ENCODE measurements around the gene EPRS1. TPM values are rescaled to one million over a fixed set of nuclear protein-coding genes. Genes with fewer than 3 reads are reported as not detected.

EPRS1 gene
- polyA plus RNA-seq, 3 donors, result 9.3 to 27.6 (median 21.1) TPM

- Histone ChIP-seq H3K27ac (ENCODE audit: low read depth in 1 of 2, low read length in 2 of 2) (no peak overlapping the region), H3K9ac (ENCODE audit: insufficient read depth, low read length, poor library complexity, severe bottlenecking) (no peak overlapping the region), H3K4me3 (replicated peaks in 1 of 3; ENCODE audit: low read depth in 2 of 3, low read length in 3 of 3) (no peak overlapping the region), H3K9me3 (replicated peaks in 1 of 2; ENCODE audit: control insufficient read depth in 1 of 2, insufficient read depth in 1 of 2, low read length in 2 of 2) (no peaks in the 10 kb centered on the region), H3K27me3 (ENCODE audit: control insufficient read depth in 2 of 2, insufficient read depth in 2 of 2, low read length in 2 of 2) (no peaks in the 10 kb centered on the region), H3K36me3 (replicated peaks in 1 of 2; ENCODE audit: control insufficient read depth in 1 of 2, insufficient read depth in 2 of 2, low read length in 2 of 2) (no peaks in the 10 kb centered on the region), H3K4me2 (replicated peaks; ENCODE audit: extremely low read depth, low read length, poor library complexity, severe bottlenecking) (no peak overlapping the region), H2AFZ (ENCODE audit: insufficient read depth, low read depth, low read length, poor library complexity, severe bottlenecking) (no peak overlapping the region), H3K79me2 (ENCODE audit: insufficient read depth, low read length) (peaks cover 6% of the 10 kb centered on the region), H4K20me1 (ENCODE audit: insufficient read depth, low read length) (no peaks in the 10 kb centered on the region), H3K4me1 (ENCODE audit: control insufficient read depth in 1 of 2, insufficient read depth in 2 of 2, low read length in 2 of 2) (peaks cover 0 to 9% of the 10 kb centered on the region in 2 donors)
- Mint-ChIP-seq H3K4me1 (peaks cover 13% of the 10 kb centered on the region), H3K9me3 (no peaks in the 10 kb centered on the region), H3K4me3 (no peak overlapping the region), H3K36me3 (peaks cover 13 to 17% of the 10 kb centered on the region in 2 donors), H3K27ac (no peak overlapping the region), H3K27me3 (ENCODE audit: low read depth in 3 of 3) (no peaks in the 10 kb centered on the region)
- no CpG with 5 or more reads among the region's 1 CpG for WGBS (ENCODE audit: insufficient coverage)
- DNase-seq, result no peak
- intact Hi-C loops (cut with micrococcal nuclease), result no loop called here
- no peak for TF ChIP-seq CTCF (IDR thresholded peaks at IDR 0.05)
Observed at GRCh38 chr1:220084460-220084859, 38.2 kb upstream of the EPRS1 start.

- Mint-ChIP-seq H3K27me3 (ENCODE audit: low read depth in 3 of 3) (no peaks in the 10 kb centered on the region), H3K36me3 (peaks cover 24 to 33% of the 10 kb centered on the region in 2 donors), H3K9me3 (no peaks in the 10 kb centered on the region), H3K4me3 (no peak overlapping the region), H3K27ac (peak overlapping the region in 1 of 7 donors; percentile 25), H3K4me1 (no peaks in the 10 kb centered on the region)
- Histone ChIP-seq H3K27ac (ENCODE audit: low read depth in 1 of 2, low read length in 2 of 2) (no peak overlapping the region), H3K36me3 (replicated peaks in 1 of 2; ENCODE audit: control insufficient read depth in 1 of 2, insufficient read depth in 2 of 2, low read length in 2 of 2) (peaks cover 5 to 12% of the 10 kb centered on the region in 2 donors), H3K4me3 (replicated peaks in 1 of 3; ENCODE audit: low read depth in 2 of 3, low read length in 3 of 3) (no peak overlapping the region), H3K4me1 (ENCODE audit: control insufficient read depth in 1 of 2, insufficient read depth in 2 of 2, low read length in 2 of 2) (no peaks in the 10 kb centered on the region), H3K79me2 (ENCODE audit: insufficient read depth, low read length) (no peaks in the 10 kb centered on the region), H3K4me2 (replicated peaks; ENCODE audit: extremely low read depth, low read length, poor library complexity, severe bottlenecking) (no peak overlapping the region), H3K27me3 (ENCODE audit: control insufficient read depth in 2 of 2, insufficient read depth in 2 of 2, low read length in 2 of 2) (no peaks in the 10 kb centered on the region), H3K9me3 (replicated peaks in 1 of 2; ENCODE audit: control insufficient read depth in 1 of 2, insufficient read depth in 1 of 2, low read length in 2 of 2) (no peaks in the 10 kb centered on the region), H4K20me1 (ENCODE audit: insufficient read depth, low read length) (no peaks in the 10 kb centered on the region), H2AFZ (ENCODE audit: insufficient read depth, low read depth, low read length, poor library complexity, severe bottlenecking) (no peak overlapping the region), H3K9ac (ENCODE audit: insufficient read depth, low read length, poor library complexity, severe bottlenecking) (no peak overlapping the region)
- WGBS (ENCODE audit: insufficient coverage), result 100% methylated on average over 2 of the region's 3 CpGs
- intact Hi-C loops (cut with micrococcal nuclease), result no loop called here
- DNase-seq, result no peak
- TF ChIP-seq CTCF (IDR thresholded peaks at IDR 0.05), result no peak
Observed at GRCh38 chr1:220077887-220078286, 31.6 kb upstream of the EPRS1 start.

Data from CD14-positive monocyte (primary cell).